ENCODE results near the gene DIS3L2. TPM values are rescaled to one million over a fixed set of nuclear protein-coding genes. Genes with fewer than 3 reads are reported as not detected.

The DIS3L2 gene
- total RNA-seq, 2 donors from 2014 or later = 22.6 to 32.3 TPM

DNA sequence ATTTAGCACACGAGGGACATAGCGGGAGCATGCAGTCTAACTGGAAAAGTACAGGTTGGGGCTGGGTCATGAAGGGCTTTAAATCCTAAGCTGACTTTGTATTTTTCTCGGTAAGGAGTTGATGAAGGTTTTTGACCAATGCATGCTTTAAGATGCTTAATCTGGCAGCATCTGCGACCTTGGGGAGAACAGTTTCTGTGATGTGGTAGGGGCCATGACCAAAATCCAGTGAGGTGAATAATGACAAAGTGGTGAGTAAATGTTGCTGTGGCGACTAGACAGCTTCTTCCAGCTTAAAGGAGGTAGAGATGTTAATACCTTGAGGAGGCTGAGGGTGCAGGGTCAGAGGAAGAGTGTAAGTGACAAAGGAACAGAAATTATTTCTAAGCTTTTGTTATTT, 242.4 kb downstream of the DIS3L2 start:
- H3K27ac ChIP-seq = no peak overlapping the region
- no peaks in the 10 kb centered on the region for H3K36me3 ChIP-seq
- H3K4me1 ChIP-seq = no peaks in the 10 kb centered on the region
- H3K9ac ChIP-seq (ENCODE audit: low read depth in 2 of 2, low read length in 2 of 2) = no peak overlapping the region
- no peak for DNase-seq
- no peak overlapping the region for H3K4me3 ChIP-seq
- TF ChIP-seq, protein P1, sequence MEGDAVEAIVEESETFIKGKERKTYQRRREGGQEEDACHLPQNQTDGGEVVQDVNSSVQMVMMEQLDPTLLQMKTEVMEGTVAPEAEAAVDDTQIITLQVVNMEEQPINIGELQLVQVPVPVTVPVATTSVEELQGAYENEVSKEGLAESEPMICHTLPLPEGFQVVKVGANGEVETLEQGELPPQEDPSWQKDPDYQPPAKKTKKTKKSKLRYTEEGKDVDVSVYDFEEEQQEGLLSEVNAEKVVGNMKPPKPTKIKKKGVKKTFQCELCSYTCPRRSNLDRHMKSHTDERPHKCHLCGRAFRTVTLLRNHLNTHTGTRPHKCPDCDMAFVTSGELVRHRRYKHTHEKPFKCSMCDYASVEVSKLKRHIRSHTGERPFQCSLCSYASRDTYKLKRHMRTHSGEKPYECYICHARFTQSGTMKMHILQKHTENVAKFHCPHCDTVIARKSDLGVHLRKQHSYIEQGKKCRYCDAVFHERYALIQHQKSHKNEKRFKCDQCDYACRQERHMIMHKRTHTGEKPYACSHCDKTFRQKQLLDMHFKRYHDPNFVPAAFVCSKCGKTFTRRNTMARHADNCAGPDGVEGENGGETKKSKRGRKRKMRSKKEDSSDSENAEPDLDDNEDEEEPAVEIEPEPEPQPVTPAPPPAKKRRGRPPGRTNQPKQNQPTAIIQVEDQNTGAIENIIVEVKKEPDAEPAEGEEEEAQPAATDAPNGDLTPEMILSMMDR (IDR thresholded peaks at IDR 0.05) = no peak
- H3K9me3 ChIP-seq = no peaks in the 10 kb centered on the region
- intact Hi-C loops (cut with DNase I) = no loop called here
- no peaks in the 10 kb centered on the region for H3K27me3 ChIP-seq

DNA sequence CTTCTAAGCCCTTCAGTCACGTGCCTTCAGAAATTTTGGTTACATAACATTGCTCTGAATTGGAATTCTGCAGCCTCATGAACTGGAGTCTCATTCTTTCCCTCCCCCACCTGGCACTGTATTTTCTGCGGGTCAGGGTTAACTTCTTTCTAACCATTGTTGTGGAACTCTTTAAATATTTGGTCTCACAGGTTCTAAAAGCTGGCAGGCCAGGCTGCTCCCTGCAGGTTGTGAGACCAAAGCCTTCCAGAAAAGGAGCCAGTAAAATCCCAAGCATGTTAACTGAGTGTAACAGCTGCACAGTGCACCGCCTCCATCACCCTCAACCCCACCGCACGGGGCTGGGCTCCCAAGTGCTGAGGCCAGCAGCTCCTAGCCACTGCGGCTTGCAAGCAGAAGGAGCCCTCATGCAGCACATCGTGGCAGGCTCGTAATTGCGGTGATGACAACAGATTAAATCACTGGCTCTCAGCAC, 243.0 kb downstream of the DIS3L2 start:
- DNase-seq = no peak
- no peaks in the 10 kb centered on the region for H3K4me1 ChIP-seq
- H3K9ac ChIP-seq (ENCODE audit: low read depth in 2 of 2, low read length in 2 of 2) = no peak overlapping the region
- H3K27me3 ChIP-seq = no peaks in the 10 kb centered on the region
- H3K9me3 ChIP-seq = no peaks in the 10 kb centered on the region
- no peak overlapping the region for H3K4me3 ChIP-seq
- TF ChIP-seq, protein P1 (IDR thresholded peaks at IDR 0.05) = no peak
- no peaks in the 10 kb centered on the region for H3K36me3 ChIP-seq
- H3K27ac ChIP-seq = no peak overlapping the region
- intact Hi-C loops (cut with DNase I) = no loop called here

DNA sequence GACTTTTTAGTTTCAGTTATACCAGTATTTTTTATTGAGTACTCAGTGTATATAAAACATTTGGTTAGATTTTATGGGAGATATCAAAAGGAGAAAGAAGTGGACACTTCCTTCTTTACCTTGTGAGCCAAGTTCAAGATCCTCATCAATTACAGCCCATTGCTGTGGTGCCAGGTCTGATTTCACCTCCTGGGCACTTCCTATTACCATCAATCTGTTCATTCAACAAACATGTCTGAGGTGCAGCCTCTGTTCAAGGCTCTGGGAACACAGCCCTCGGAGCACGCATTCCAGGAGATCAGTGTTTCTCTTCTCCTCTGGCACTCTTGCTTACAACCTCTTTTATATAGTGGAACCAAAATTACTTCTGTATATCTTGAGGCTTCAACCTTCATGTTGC, 245.7 kb downstream of the DIS3L2 start:
- Histone ChIP-seq H3K9ac (ENCODE audit: low read depth in 2 of 2, low read length in 2 of 2) (no peak overlapping the region), H3K9me3 (no peaks in the 10 kb centered on the region), H3K27me3 (no peaks in the 10 kb centered on the region), H3K27ac (no peak overlapping the region), H3K36me3 (no peaks in the 10 kb centered on the region), H3K4me1 (no peaks in the 10 kb centered on the region), H3K4me3 (no peak overlapping the region)
- TF ChIP-seq, protein P1 (IDR thresholded peaks at IDR 0.05) = no peak
- intact Hi-C loops (cut with DNase I) = no loop called here
- no peak for DNase-seq

DNA sequence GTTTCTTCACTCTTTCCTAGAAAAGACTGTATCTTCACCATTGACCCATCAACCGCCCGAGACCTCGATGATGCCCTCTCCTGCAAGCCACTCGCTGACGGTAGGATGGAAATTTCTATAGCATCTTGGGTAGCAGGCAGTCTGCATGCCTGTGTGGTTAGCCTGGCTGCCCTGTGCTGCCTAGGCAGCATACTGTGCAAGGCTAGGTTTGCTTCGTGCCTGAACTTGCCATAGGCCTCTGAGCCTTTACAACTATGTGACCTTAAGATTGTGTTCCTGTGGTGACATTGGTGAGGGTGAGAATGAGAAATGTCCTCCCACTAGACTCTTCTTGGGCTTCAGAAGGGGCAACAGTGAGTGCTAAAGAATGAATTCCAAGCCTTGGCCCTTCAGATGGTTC, 248.8 kb downstream of the DIS3L2 start:
- intact Hi-C loops (cut with DNase I) = no loop called here
- Histone ChIP-seq H3K9ac (ENCODE audit: low read depth in 2 of 2, low read length in 2 of 2) (no peak overlapping the region), H3K9me3 (no peaks in the 10 kb centered on the region), H3K27me3 (no peaks in the 10 kb centered on the region), H3K27ac (no peak overlapping the region), H3K4me3 (no peak overlapping the region), H3K36me3 (no peaks in the 10 kb centered on the region), H3K4me1 (no peaks in the 10 kb centered on the region)
- TF ChIP-seq, protein P1 (IDR thresholded peaks at IDR 0.05) = no peak
- DNase-seq = no peak

DNA sequence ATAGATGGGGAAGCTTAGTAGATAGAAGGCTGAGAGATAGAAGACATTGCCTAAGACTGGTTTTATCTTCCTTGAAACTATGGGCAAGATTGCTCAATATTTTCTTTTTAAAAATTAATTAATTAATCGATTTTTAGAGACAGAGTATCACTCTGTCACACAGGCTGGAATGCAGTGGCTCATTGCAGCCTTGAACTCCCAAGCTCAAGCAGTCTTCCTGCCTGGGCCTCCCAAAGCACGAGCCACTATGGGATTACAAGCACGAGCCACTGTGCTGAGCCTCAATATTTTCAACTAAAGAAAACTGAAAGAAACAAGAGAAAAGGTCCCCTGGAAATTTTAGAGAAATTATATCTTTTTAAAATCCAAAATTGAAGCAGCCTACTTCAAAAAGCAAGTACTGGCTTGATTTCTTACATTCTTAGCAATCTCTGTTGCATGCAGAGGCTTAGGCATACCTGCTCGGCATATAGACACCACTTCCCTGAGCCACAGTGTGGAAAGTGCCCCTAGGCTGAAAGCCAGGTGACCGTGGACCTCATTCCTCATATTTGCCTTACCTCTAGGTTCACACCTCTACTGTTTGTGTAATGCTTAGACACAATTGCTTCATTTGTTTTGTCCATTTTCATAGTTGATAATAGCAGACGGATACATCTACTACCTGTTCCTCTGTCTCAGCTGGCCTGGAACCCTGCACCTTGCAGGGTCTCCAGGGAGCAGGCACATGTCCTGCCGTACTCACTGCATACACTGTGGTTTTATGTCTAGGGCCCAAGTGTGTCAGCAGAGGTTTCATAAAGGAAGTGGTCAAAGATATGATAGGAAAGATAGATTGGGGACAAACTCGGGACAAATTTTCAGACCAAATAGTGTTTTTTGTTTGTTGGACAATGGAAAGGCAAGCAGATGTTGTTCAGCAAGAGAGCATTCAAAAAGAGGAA, 250.5 kb downstream of the DIS3L2 start:
- no peaks in the 10 kb centered on the region for H3K27me3 ChIP-seq
- no peak overlapping the region for H3K27ac ChIP-seq
- DNase-seq = no peak
- intact Hi-C loops (cut with DNase I) = no loop called here
- no peak overlapping the region for H3K9ac ChIP-seq (ENCODE audit: low read depth in 2 of 2, low read length in 2 of 2)
- H3K4me1 ChIP-seq = no peaks in the 10 kb centered on the region
- H3K36me3 ChIP-seq = no peaks in the 10 kb centered on the region
- no peak overlapping the region for H3K4me3 ChIP-seq
- TF ChIP-seq, protein P1 (IDR thresholded peaks at IDR 0.05) = no peak
- no peaks in the 10 kb centered on the region for H3K9me3 ChIP-seq
